ENCODE measurements around the gene INSL3.

Gene INSL3

DNA sequence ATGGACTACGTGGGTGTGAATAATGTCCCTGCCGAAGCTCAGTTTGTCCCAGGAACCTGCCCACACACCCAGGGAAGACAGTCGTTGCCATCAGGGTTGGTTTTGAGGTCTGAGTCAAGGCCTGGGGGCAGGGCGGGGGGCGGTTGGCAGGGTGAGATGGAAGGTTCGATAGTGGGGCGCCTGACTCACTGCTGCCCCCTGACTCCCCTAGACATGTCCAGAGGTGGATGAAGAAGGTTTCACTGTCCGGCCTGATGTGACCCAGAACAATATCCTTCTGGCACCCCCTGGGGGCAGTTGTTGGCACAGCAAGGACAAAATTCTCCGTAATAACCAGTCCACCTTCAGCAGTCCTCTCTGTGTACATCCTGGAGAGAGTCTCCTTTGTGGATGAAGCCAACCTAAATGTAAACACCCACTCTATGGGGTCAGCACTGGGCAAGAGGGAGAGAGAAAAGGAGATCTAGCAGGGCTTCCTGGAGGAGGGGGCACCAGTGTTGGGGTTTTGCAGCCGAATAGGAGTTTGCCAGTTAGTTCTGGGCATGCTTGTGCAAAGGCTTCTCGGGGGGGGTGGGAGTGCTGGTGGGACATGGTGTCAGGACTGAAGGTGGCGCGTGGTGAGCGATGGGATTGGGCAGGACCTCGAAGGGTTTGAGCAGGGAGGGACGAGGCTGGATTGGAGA lies 45.9 kb downstream of the INSL3 start:
- H3K4me3 ChIP-seq (ENCODE audit: low read depth in 1 of 5, low read length in 5 of 5) = no peak overlapping the region
- H3K27ac ChIP-seq (ENCODE audit: low read depth, low read length) = peak overlapping the region; percentile 44
- H3K9me3 ChIP-seq (ENCODE audit: control insufficient read depth in 5 of 5, low read length in 5 of 5) = peaks cover 0 to 3% (median 0%) of the 10 kb centered on the region in 5 donors
- H3K36me3 ChIP-seq (ENCODE audit: control insufficient read depth in 5 of 5, insufficient read depth in 5 of 5, low read length in 5 of 5) = peaks cover 0 to 3% (median 0%) of the 10 kb centered on the region in 5 donors
- no peak overlapping the region for H3K9ac ChIP-seq (ENCODE audit: low read length in 5 of 5)
- peaks cover 0 to 7% (median 0%) of the 10 kb centered on the region in 5 donors for H3K27me3 ChIP-seq (ENCODE audit: control insufficient read depth in 5 of 5, insufficient read depth in 4 of 5, low read length in 5 of 5)
- H3K4me1 ChIP-seq (ENCODE audit: control insufficient read depth in 5 of 5, insufficient read depth in 5 of 5, low read length in 5 of 5) = peaks cover 0 to 40% (median 21%) of the 10 kb centered on the region in 5 donors

DNA sequence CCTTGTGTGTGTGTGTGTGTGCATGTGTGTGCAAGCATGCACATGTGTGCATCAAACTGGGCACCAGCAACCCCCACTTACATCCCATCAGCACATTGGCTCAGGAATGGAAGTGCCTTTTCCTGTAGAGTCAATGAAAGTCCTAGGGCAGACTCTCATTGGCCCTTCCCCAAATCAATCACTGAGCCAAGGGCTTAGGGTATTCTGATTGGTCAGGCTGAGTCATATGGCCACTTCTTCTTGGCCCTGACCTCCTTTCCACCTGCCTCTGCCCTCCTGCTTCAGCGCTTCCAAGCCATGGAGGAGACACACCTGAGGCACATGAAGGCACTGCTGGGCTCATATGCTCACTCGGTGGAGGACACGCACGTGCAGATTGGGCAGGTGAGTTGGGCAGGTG lies 49.1 kb downstream of the INSL3 start:
- Histone ChIP-seq H3K36me3 (ENCODE audit: control insufficient read depth in 5 of 5, insufficient read depth in 5 of 5, low read length in 5 of 5) (peaks cover 0 to 3% (median 0%) of the 10 kb centered on the region in 5 donors), H3K27me3 (ENCODE audit: control insufficient read depth in 5 of 5, insufficient read depth in 4 of 5, low read length in 5 of 5) (peaks cover 0 to 2% (median 0%) of the 10 kb centered on the region in 5 donors), H3K9me3 (ENCODE audit: control insufficient read depth in 5 of 5, low read length in 5 of 5) (peaks cover 0 to 3% (median 0%) of the 10 kb centered on the region in 5 donors), H3K27ac (ENCODE audit: low read depth, low read length) (no peak overlapping the region), H3K4me1 (ENCODE audit: control insufficient read depth in 5 of 5, insufficient read depth in 5 of 5, low read length in 5 of 5) (peaks cover 0 to 24% (median 11%) of the 10 kb centered on the region in 5 donors), H3K9ac (ENCODE audit: low read length in 5 of 5) (no peak overlapping the region), H3K4me3 (ENCODE audit: low read depth in 1 of 5, low read length in 5 of 5) (no peak overlapping the region)

DNA sequence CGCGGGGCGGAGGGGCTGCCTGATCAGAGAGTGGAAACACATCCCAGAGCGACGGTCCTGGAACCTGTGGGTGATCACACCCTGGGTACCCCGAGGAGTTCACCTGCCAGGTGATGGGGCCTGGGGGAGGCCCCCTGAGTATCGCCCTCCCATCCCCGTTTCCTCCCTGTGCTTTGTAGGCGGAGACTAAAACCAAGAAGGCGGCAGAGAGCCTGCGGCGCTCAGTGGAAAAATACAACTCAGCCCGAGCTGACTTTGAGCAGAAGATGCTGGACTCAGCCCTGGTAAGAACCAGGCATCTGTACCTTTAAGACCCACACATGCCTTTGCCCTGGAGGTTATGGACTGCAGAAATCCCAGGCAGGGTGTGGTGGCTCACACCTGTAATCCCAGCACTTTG lies 50.7 kb downstream of the INSL3 start:
- H3K27me3 ChIP-seq (ENCODE audit: control insufficient read depth in 5 of 5, insufficient read depth in 4 of 5, low read length in 5 of 5) = no peaks in the 10 kb centered on the region
- H3K4me1 ChIP-seq (ENCODE audit: control insufficient read depth in 5 of 5, insufficient read depth in 5 of 5, low read length in 5 of 5) = peaks cover 0 to 15% (median 8%) of the 10 kb centered on the region in 5 donors
- H3K9me3 ChIP-seq (ENCODE audit: control insufficient read depth in 5 of 5, low read length in 5 of 5) = peaks cover 0 to 3% (median 0%) of the 10 kb centered on the region in 5 donors
- no peak overlapping the region for H3K9ac ChIP-seq (ENCODE audit: low read length in 5 of 5)
- H3K36me3 ChIP-seq (ENCODE audit: control insufficient read depth in 5 of 5, insufficient read depth in 5 of 5, low read length in 5 of 5) = peaks cover 0 to 3% (median 0%) of the 10 kb centered on the region in 5 donors
- H3K27ac ChIP-seq (ENCODE audit: low read depth, low read length) = no peak overlapping the region
- no peak overlapping the region for H3K4me3 ChIP-seq (ENCODE audit: low read depth in 1 of 5, low read length in 5 of 5)

DNA sequence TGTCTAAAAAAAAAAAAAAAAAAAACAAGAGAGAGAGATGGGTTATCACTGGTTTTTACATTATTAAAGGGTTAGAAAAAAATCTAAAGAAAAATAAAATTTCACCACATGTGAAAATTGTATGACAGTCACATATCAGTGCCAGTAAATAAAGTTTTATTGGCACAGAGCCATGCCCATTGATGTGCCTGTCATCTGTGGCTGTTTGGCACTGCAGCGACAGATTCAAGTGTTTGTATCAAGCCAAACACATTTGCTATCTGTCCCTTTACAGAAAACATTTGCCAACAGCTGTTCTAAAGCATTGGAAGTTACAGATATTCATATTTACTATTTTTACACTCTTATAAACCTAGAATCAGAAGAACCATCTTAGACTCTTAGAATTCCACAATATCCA lies 53.8 kb downstream of the INSL3 start:
- Histone ChIP-seq H3K9ac (ENCODE audit: low read length in 5 of 5) (no peak overlapping the region), H3K36me3 (ENCODE audit: control insufficient read depth in 5 of 5, insufficient read depth in 5 of 5, low read length in 5 of 5) (peaks cover 0 to 3% (median 0%) of the 10 kb centered on the region in 5 donors), H3K4me3 (ENCODE audit: low read depth in 1 of 5, low read length in 5 of 5) (no peak overlapping the region), H3K9me3 (ENCODE audit: control insufficient read depth in 5 of 5, low read length in 5 of 5) (peaks cover 0 to 3% (median 0%) of the 10 kb centered on the region in 5 donors), H3K27ac (ENCODE audit: low read depth, low read length) (no peak overlapping the region), H3K27me3 (ENCODE audit: control insufficient read depth in 5 of 5, insufficient read depth in 4 of 5, low read length in 5 of 5) (peaks cover 0 to 2% (median 0%) of the 10 kb centered on the region in 5 donors), H3K4me1 (ENCODE audit: control insufficient read depth in 5 of 5, insufficient read depth in 5 of 5, low read length in 5 of 5) (peaks cover 0 to 15% (median 12%) of the 10 kb centered on the region in 5 donors)

DNA sequence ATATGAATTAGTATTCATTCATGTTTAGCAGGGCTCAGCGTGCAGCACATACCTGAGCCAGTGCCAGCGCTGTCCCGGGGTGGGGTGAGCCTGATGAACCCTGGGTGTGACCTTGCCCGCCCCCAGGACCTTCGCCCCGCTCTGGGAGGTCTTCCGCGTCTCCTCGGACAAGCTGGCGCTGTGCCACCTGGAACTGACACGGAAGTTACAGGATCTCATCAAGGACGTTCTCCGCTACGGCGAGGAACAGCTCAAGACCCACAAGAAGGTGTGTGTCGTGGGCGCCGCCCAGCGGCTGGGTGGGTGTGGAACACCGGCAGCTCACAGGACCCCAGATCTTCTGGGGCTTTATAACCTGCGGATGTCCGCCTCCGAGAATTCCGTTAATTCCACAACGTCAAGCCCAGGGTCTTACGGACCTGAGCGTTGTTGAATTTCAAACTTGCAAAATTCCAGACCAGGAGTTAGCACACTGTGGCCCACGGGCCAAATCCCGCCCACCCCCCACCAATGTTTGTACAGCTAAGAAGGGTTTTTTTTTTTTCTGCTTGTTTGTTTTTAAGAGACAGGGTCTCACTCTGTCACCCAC lies 54.7 kb downstream of the INSL3 start:
- Histone ChIP-seq H3K9ac (ENCODE audit: low read length in 5 of 5) (peak overlapping the region in 1 of 5 donors; percentile 36), H3K27ac (ENCODE audit: low read depth, low read length) (no peak overlapping the region)

More for the DNA sequence above, 54.7 kb downstream of the INSL3 start:
- Histone ChIP-seq H3K4me1 (ENCODE audit: control insufficient read depth in 5 of 5, insufficient read depth in 5 of 5, low read length in 5 of 5) (peaks cover 0 to 15% (median 12%) of the 10 kb centered on the region in 5 donors), H3K4me3 (ENCODE audit: low read depth in 1 of 5, low read length in 5 of 5) (peak overlapping the region in 3 of 5 donors; percentile 31 to 47 (median 38)), H3K27me3 (ENCODE audit: control insufficient read depth in 5 of 5, insufficient read depth in 4 of 5, low read length in 5 of 5) (peaks cover 0 to 6% (median 0%) of the 10 kb centered on the region in 5 donors), H3K9me3 (ENCODE audit: control insufficient read depth in 5 of 5, low read length in 5 of 5) (no peaks in the 10 kb centered on the region), H3K36me3 (ENCODE audit: control insufficient read depth in 5 of 5, insufficient read depth in 5 of 5, low read length in 5 of 5) (no peaks in the 10 kb centered on the region)
